Gastroesophageal sphincter (tissue), 3 donors: ENCODE measurements around the gene ACR.

Experiments used
- EP300 ChIP-seq: sonication (generic); formaldehyde crosslinking; IDR thresholded peaks from one replicate; pipeline ENCODE4 v1.6.1; 2017; ENCODE audit warnings: antibody characterized with exemption, mild to moderate bottlenecking
- POLR2A ChIP-seq, 2 donors: fragments of 450-650 bp; IDR thresholded peaks; one replicate each; pipeline ENCODE4 v1.6.1; 2017; ENCODE audit warnings: antibody characterized with exemption in 2 of 2, mild to moderate bottlenecking in 2 of 2, moderate library complexity in 1 of 2
- TF ChIP-seq, protein P1 (sequence below), 4 experiments: fragments of 200-600 bp in 2 of 4; fragments of 450-650 bp in 2 of 4; sonication (generic) in 1 of 4; IDR thresholded peaks; one replicate each; pipeline ENCODE4 v1.5.1; 2017 to 2019; ENCODE audit warnings: antibody characterized with exemption in 4 of 4, mild to moderate bottlenecking in 2 of 4, moderate library complexity in 2 of 4

GRCh38 chr22:50705219-50705691 lies 32.7 kb upstream of the ACR start:
- TF ChIP-seq, protein P1, sequence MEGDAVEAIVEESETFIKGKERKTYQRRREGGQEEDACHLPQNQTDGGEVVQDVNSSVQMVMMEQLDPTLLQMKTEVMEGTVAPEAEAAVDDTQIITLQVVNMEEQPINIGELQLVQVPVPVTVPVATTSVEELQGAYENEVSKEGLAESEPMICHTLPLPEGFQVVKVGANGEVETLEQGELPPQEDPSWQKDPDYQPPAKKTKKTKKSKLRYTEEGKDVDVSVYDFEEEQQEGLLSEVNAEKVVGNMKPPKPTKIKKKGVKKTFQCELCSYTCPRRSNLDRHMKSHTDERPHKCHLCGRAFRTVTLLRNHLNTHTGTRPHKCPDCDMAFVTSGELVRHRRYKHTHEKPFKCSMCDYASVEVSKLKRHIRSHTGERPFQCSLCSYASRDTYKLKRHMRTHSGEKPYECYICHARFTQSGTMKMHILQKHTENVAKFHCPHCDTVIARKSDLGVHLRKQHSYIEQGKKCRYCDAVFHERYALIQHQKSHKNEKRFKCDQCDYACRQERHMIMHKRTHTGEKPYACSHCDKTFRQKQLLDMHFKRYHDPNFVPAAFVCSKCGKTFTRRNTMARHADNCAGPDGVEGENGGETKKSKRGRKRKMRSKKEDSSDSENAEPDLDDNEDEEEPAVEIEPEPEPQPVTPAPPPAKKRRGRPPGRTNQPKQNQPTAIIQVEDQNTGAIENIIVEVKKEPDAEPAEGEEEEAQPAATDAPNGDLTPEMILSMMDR (IDR thresholded peaks at IDR 0.05): no peak
- TF ChIP-seq POLR2A (IDR thresholded peaks at IDR 0.05) (no peak), EP300 (no peak)
